Heart left ventricle (tissue), 13 donors: ENCODE measurements around the gene GGNBP2.

Experiments
- POLR2A ChIP-seq, 2 donors: fragments of 450-650 bp; IDR thresholded peaks; one replicate each; pipeline ENCODE4 v1.6.1; 2017; ENCODE audit warnings: antibody characterized with exemption in 2 of 2, mild to moderate bottlenecking in 2 of 2, moderate library complexity in 2 of 2
- TF ChIP-seq, protein P1 (sequence below), 12 donors: fragments of 200-600 bp; sonication (generic) in 4 of 12; IDR thresholded peaks; one replicate each; pipeline versions ENCODE4 v1.5.0 to v1.8.0; 2018 to 2022; ENCODE audit warnings: antibody characterized with exemption in 12 of 12, mild to moderate bottlenecking in 5 of 12
- donor health status: ischemic (EF 13 %, LVEDD 7.1; RV severe dilation, severe dysfunction).
- donor health status: DM: no; HTN: yes; CAD: no.
- donor health status: DM: no; HTN: no; CAD: no.
- donor health status: ischemic (EF 25% LVEDD 6.9; RV normal size, moderate dysfunction).
- donor health status: ischemic (EF 25% LVEDD 5.7; RV mildly dilated, moderate dysfunction).
- donor health status: ischemic (EF 35%, LVEDD 5.7; RV mildly dilated, moderate dysfunction).
- donor health status: nonischemic (EF 11% LVEDD 7.7; RV severe dilation, severe dysfunction).
- donor health status: DM: yes; HTN: yes; CAD: no.
- donor health status: PGD.
- donor health status: ischemic (EF 29% LVEDD 5.4; RV normal size, mild dysfunction).
- donor health status: nonischemic (EF 23%, LVEDD 6.1; RV moderate dilation, normal function).

GRCh38 chr17:36544044-36544306 is 744 bp upstream of the GGNBP2 start:
- TF ChIP-seq, protein P1, sequence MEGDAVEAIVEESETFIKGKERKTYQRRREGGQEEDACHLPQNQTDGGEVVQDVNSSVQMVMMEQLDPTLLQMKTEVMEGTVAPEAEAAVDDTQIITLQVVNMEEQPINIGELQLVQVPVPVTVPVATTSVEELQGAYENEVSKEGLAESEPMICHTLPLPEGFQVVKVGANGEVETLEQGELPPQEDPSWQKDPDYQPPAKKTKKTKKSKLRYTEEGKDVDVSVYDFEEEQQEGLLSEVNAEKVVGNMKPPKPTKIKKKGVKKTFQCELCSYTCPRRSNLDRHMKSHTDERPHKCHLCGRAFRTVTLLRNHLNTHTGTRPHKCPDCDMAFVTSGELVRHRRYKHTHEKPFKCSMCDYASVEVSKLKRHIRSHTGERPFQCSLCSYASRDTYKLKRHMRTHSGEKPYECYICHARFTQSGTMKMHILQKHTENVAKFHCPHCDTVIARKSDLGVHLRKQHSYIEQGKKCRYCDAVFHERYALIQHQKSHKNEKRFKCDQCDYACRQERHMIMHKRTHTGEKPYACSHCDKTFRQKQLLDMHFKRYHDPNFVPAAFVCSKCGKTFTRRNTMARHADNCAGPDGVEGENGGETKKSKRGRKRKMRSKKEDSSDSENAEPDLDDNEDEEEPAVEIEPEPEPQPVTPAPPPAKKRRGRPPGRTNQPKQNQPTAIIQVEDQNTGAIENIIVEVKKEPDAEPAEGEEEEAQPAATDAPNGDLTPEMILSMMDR (IDR thresholded peaks at IDR 0.05) = no peak
- TF ChIP-seq POLR2A (IDR thresholded peaks at IDR 0.05) = no peak
